HTR-8/SVneo (cell line): ENCODE results near the gene KRT1.

Experiments
- DNase-seq: peaks from one replicate; pipeline ENCODE4 v3.0.0; 2011; ENCODE audit warnings: low spot score, mixed read lengths; ENCODE audit not compliant: insufficient read length
- FAIRE-seq: peaks from 2 replicates; lab custom pipeline; 2011; peaks lifted over from hg19 to GRCh38; lab: Jason Lieb, UNC

Gene KRT1

GRCh38 chr12:52644078-52644415, 36.2 kb downstream of the KRT1 start:
- no peak for FAIRE-seq
- no peak for DNase-seq

- FAIRE-seq (no peak), DNase-seq (no peak)
Measured at GRCh38 chr12:52643233-52644077, 36.8 kb downstream of the KRT1 start.

DNA sequence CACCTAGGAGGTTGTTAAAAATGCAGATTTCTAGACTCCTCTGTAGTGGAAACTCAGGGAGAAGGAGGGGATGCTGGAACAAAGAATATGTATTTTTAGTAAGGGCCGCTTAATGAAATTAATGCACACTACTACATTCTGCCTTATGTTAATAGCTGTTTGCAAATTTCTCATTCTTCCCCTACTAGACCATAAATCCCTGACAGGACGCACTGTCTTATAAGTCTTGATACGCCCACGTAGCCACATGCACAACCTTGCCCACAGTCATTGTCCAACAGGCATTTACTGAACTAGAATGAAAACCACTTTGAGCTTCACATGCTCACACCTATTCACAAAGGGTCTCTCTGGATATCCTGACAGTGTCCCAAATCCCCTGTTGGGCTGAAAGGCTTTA, 38.7 kb downstream of the KRT1 start:
- DNase-seq (no peak), FAIRE-seq (no peak)

GRCh38 chr12:52637299-52637698, 42.9 kb downstream of the KRT1 start:
- no peak for FAIRE-seq

DNA sequence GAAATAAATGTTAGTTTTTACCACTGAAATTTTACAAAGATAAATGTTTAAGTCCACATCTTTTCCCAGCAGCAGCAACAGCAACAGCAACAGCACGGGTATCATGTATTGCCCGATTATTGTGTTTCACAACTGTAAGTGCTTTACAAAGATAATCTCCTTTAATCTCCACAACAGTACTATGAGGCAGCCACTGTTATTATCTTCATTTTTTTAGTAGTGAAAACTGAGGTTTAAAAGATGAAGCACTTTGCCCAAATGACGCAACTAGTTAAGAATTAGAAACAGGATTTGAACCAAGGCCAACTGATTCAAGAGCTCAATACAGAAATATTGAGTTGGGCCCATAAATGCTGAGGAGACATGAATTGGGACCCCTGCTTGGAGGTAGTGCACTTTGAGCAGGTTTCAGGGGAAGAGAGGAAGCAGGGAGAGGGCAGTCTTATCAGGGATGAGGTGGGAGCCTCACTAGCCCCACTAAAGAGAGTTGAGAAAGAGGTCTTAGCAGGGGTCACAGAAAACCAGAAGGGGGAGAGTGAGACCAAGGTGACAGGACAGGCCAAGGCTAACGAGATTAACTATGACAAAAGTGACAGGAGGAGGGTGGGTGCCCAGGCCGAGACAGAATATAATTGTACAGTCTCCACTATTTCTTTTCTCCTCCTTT, 43.5 kb downstream of the KRT1 start:
- DNase-seq (no peak), FAIRE-seq (no peak)

More at GRCh38 chr12:52637299-52637698, 42.9 kb downstream of the KRT1 start:
- DNase-seq, result no peak

- DNase-seq (no peak), FAIRE-seq (no peak)
Measured at GRCh38 chr12:52636189-52636588, 44.0 kb downstream of the KRT1 start.

GRCh38 chr12:52634266-52635056, 45.7 kb downstream of the KRT1 start:
- DNase-seq, result no peak
- FAIRE-seq, result no peak

DNA sequence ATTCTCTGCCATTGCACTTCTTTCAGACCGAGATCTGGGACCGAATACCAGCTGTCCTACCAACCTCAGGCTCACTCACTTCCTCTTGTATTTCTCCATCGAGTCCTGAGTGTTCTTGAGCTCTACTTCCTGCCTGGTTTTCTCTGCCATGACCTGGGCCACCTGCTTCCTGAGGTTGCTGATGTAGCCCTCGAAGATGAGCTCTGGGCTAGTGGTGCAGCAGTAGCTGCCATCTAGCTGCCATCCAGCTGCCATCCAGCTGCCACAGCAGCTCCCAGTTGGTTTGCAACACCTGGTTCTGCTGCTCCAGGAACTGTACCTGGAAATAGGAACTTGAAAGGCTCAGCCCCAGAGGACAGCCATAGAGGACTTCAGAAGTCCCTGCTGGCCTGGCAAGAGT, 46.8 kb downstream of the KRT1 start:
- DNase-seq (no peak), FAIRE-seq (no peak)

- FAIRE-seq (no peak), DNase-seq (no peak)
Measured at GRCh38 chr12:52632656-52633055, 47.6 kb downstream of the KRT1 start.

DNA sequence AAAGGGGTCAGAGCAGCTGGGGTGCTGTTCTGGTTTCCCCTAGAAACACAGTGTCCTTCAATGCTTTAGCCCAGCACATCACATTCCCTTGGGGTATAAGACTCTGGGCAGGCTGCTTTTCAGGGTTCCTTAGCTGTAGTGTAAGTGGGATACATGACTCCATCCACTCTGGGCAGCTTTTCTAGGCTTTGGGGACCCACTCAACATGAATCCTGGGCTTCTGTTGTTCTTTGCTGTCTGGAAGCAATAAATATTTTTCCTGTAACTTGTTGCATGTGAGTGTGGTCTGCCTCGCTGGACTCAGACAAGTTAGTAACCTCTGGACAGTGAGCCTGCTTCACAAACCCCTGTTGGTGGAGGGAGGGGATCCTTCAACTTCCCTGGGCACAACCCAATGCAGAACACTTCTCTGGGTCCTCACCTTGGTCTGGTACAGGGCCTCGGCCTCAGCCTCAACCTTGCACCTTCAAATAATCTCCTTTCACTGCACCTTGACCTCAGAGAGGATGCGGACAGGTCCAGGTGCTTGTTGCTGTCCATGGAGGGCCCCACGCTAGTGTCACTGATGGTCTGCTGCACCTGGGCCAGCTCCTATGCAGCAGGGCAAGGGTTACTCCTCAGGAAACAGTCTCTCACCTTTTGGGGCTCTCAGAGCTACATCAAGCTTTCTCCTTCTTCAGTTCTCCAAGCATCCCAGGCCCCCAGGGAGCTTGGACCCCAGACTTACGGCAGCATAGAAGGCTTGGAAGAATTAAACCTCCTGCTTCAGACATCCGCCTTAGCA, 48.3 kb downstream of the KRT1 start:
- DNase-seq (no peak), FAIRE-seq (no peak)

- FAIRE-seq (no peak), DNase-seq (no peak)
Measured at GRCh38 chr12:52631264-52631663, 48.9 kb downstream of the KRT1 start.

DNA sequence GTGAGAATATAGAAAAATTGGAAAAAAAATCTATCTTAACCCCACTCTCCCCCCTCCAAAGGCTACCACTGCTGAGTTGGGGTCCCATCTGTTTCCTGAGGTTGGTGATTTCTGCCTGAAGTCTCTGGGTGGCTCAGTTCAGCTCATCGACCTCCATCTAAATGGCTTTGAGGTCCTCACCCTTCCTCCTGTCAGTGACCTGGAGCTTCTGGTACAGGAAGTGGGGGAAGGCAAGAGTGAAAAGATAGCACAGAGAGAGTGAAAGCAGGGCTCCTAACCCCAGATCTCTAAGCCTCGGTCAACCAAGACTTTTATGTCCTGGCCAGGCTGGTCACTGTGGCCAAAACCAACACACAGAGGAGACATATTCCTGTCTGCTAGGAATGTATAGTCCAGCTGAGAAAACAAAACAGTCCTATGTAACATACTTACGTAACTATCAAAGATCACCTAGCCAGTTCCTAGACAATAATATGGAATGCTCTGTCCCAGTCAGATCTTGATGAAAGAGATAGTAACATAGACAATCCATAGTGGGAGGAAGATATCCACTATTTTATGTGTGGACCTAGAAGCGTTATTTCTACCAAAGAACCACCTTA, 49.5 kb downstream of the KRT1 start:
- DNase-seq (no peak), FAIRE-seq (no peak)

DNA sequence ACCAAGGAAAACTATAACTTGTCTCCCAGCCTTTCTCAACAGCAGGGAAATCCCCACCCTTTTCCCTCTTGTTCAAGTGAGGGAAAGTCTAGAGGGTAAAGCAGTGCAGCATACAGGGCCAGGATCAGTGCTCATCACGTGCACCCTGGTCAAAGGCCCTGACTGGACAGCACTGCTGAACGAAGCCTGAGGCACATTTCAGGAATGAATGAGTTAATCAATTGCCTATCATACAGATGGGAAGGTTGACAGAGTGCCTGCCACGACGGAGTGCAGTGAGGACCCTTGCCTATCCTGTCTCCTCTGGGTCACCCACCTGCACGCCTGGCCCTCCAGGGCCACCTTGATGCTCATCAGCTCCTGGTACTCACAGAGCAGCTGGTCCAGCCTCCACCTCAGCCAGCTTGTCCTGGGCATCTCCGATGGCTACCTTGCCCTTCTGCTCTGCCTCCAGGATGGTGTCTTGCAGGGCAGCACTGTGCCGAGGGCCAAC, 50.2 kb downstream of the KRT1 start:
- FAIRE-seq (no peak), DNase-seq (no peak)

GRCh38 chr12:52629281-52630007, 50.8 kb downstream of the KRT1 start:
- FAIRE-seq (no peak), DNase-seq (no peak)

GRCh38 chr12:52628841-52629240, 51.4 kb downstream of the KRT1 start:
- FAIRE-seq, result no peak
- no peak for DNase-seq

DNA sequence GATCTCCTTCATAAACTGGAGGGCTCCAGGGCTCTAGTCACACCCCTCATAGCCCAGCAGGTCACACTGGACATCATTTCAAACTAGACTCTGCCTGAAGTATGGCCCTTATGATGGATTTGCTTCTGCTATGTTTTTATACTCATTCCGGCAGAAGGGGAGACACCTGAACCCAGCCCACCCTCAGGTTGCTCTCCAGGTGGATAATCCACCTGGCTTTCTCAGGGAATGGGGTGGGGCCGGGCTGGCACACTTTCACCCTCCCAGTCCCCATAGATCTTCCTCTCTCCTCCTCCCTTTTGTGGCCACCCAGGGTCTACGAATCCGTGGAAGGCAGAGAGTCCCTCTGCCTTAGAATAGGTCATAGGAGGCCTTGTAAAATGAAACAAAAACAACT, 52.1 kb downstream of the KRT1 start:
- FAIRE-seq (no peak), DNase-seq (no peak)

DNA sequence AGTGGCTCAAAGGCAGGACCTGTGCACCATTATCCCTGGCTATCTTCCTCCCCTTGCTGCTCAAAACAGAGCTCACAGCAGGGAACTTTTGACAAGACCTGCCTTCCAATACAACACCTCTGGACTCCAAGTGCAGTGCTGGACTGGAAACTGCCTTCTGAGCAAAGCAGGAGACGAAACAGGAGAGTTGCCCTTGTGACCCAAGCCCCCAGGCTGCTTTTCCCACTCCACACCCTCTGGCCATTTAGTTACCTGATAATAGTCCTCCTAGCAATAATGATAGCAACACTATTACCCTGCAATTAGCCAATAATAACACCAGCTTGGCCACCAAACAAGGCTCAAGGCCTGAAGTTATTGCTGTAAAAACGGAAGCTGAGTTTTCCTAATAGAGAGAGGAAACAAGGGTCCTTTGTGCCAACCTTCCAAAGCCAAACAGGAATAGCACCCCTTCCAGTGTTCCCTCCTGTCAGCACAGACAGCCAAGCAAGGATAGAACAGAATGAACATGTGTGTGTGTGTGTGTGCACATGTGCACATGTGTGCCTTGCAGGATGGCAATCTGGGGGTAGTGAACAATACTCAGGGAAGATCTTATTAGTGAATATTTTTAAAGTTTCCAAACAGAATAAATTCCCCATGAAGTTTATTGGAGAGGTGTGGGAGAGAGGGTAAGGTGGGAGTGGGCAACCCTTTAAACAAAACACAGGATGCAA, 52.7 kb downstream of the KRT1 start:
- DNase-seq, result no peak
- no peak for FAIRE-seq
